Adrenal gland (tissue), 12 donors: Measurements from ENCODE around the gene CAMK2G. TPM values are rescaled to one million over a fixed set of nuclear protein-coding genes. Genes with fewer than 3 reads are reported as not detected.

Experiments
- DNase-seq, 7 donors: peaks; one replicate each; pipeline ENCODE4 v3.0.0-alpha.2; 2019 to 2020
- H3K27ac ChIP-seq, 5 donors: fragments of 200-600 bp; sonication (generic) in 4 of 5; 1 replicate in 3 of 5; 2 replicates in 2 of 5; pipeline versions ENCODE4 v1.5.1 to v1.8.0; 2016 to 2020; ENCODE audit warnings: mild to moderate bottlenecking in 1 of 5
- H3K27me3 ChIP-seq: fragments of 200-600 bp; 2 replicates; pipeline ENCODE4 v1.8.0; 2021
- H3K36me3 ChIP-seq, 2 donors: fragments of 200-600 bp; replicated peaks in 1 of 2; 1 replicate in 1 of 2; 2 replicates in 1 of 2; pipeline versions ENCODE4 v1.5.1 to v1.8.0; 2018 to 2022
- H3K4me1 ChIP-seq, 2 donors: fragments of 200-600 bp; replicated peaks in 1 of 2; 1 replicate in 1 of 2; 2 replicates in 1 of 2; pipeline versions ENCODE4 v1.5.1 to v1.8.0; 2018 to 2021
- H3K4me3 ChIP-seq, 4 donors: fragments of 200-600 bp; sonication (generic) in 3 of 4; one replicate each; pipeline ENCODE4 v1.5.1; 2016 to 2018
- H3K9me3 ChIP-seq, 3 donors: fragments of 200-600 bp; sonication (generic) in 1 of 3; replicated peaks in 1 of 3; 1 replicate in 2 of 3; 2 replicates in 1 of 3; pipeline versions ENCODE4 v1.5.1 to v1.8.0; 2016 to 2021
- POLR2A ChIP-seq, 2 donors: fragments of 450-650 bp; IDR thresholded peaks; one replicate each; pipeline ENCODE4 v1.6.1; 2017; ENCODE audit warnings: antibody characterized with exemption in 2 of 2, mild to moderate bottlenecking in 2 of 2, moderate library complexity in 1 of 2
- WGBS, 4 donors: extraction: QIAGEN DNeasy Blood & Tissue Kit in 2 of 4; methylation state at CpG; one replicate each; pipeline versions ENCODE4 v1.1.5 to v1.1.7; 2013 to 2017; 5-methylcytosine and 5-hydroxymethylcytosine counted together
- intact Hi-C, 2 donors: fragments of 100-400 bp; cut with DNase I; formaldehyde crosslinking; loops; one replicate each; pipeline versions ENCODE4 v1.14.1 to v1.15.0; 2022 to 2023
- polyA plus RNA-seq, 3 donors: library from polyadenylated mRNA; stranded (reverse); fragments of 200-250 nt in 2 of 3; fragments of 350-450 nt in 1 of 3; fragmentation: Illumina TruSeq in 1 of 3; extraction: RNeasy Lipid Tissue Mini Kit (QIAGEN cat#74804) in 1 of 3; gene quantifications; one replicate each; pipeline ENCODE4 v1.2.3, GENCODE V29; 2013 to 2014
- total RNA-seq, 9 donors: library from RNA; depleted of rRNA in 4 of 9; stranded (reverse); fragments of >200 nt in 4 of 9; fragments of 120-200 nt in 1 of 9; fragmentation: NEBNext Ultra II Directional in 1 of 9; extraction: Animal tissue kit (Norgen Biotek cat#: 25700) in 1 of 9; gene quantifications; one replicate each; pipeline versions ENCODE4 v1.1.0 to v1.2.4, GENCODE V29; 2013 to 2023
- TF ChIP-seq, protein P1 (sequence below), 6 experiments: fragments of 450-650 bp in 4 of 6; fragments of 200-600 bp in 2 of 6; sonication (generic) in 1 of 6; IDR thresholded peaks; 1 replicate in 5 of 6; 2 replicates in 1 of 6; pipeline versions ENCODE4 v1.5.1 to v1.8.0; 2016 to 2021; ENCODE audit warnings: antibody characterized with exemption in 6 of 6, mild to moderate bottlenecking in 2 of 6, moderate library complexity in 1 of 6
- donor health status: healthy with polysubstance abuse.
- donor health status: Bipolar disorder and iron deficiency.
- donor health status: DM: yes; HTN: yes; CAD: no.
- donor health status: DM: no; HTN: no; CAD: no.
- donor health status: DM: no; HTN: no; CAD: no.
- donor health status: DM: yes; HTN: yes; CAD: no.

Gene CAMK2G
- total and polyA plus RNA-seq, 12 donors, result 12.7 to 27.3 (median 19.7) TPM

GRCh38 chr10:73814896-73815718 lies 59.2 kb downstream of the CAMK2G start:
- Histone ChIP-seq H3K4me3 (no peak overlapping the region), H3K36me3 (peaks cover 0 to 9% of the 10 kb centered on the region in 2 donors), H3K27ac (peak overlapping the region in 1 of 5 donors; percentile 68), H3K27me3 (no peaks in the 10 kb centered on the region), H3K9me3 (no peaks in the 10 kb centered on the region), H3K4me1 (peaks cover 6% of the 10 kb centered on the region in 2 donors)
- TF ChIP-seq, protein P1, sequence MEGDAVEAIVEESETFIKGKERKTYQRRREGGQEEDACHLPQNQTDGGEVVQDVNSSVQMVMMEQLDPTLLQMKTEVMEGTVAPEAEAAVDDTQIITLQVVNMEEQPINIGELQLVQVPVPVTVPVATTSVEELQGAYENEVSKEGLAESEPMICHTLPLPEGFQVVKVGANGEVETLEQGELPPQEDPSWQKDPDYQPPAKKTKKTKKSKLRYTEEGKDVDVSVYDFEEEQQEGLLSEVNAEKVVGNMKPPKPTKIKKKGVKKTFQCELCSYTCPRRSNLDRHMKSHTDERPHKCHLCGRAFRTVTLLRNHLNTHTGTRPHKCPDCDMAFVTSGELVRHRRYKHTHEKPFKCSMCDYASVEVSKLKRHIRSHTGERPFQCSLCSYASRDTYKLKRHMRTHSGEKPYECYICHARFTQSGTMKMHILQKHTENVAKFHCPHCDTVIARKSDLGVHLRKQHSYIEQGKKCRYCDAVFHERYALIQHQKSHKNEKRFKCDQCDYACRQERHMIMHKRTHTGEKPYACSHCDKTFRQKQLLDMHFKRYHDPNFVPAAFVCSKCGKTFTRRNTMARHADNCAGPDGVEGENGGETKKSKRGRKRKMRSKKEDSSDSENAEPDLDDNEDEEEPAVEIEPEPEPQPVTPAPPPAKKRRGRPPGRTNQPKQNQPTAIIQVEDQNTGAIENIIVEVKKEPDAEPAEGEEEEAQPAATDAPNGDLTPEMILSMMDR (IDR thresholded peaks at IDR 0.05), result peak in 1 of 6 experiments; percentile 5
- TF ChIP-seq POLR2A (IDR thresholded peaks at IDR 0.05), result no peak
- 43 to 86% (median 84%) methylated on average over 5 to 22 of the region's 22 CpGs for WGBS, 4 donors
- DNase-seq, result peak in 2 of 7 donors; percentile 30 to 34
- intact Hi-C loops, result loop anchor here in 1 of 2 donors (10.0 kb wide), 1 partner anchor 60 kb away; the partner anchor contains the start of gene CAMK2G

DNA sequence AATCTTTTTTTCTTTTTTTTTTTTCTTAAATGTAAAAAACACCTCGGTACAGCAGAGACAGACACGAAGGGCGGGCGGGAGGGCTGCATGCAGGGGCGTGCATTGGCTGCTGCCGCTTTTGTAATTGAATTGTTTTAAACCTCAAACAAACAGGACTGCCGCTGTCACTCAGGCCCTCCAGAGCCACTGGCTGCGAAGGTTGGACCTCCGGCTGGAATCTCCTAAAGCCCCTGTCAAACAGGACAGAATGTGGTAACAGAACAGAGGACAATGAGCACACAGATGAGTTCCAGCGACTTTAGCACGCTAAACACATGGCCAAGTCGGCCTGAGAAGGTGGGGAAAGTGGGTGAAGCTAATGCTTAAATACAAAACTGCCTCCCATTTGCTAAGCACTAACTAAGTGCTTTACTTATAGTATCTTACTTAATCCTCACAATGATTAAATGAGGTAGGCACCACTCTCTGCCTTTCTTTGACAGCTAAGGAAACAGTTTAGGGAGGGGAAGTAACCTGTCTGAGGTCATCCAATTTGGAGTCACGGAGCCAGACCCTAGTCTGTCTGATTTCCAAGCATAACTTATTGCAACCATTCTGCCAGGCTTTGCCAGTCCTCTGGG lies 60.0 kb downstream of the CAMK2G start:
- peak in 1 of 7 donors; percentile 18 for DNase-seq
- no peak for TF ChIP-seq POLR2A (IDR thresholded peaks at IDR 0.05)
- TF ChIP-seq, protein P1 (IDR thresholded peaks at IDR 0.05), result no peak
- Histone ChIP-seq H3K36me3 (peaks cover 0 to 9% of the 10 kb centered on the region in 2 donors), H3K9me3 (no peaks in the 10 kb centered on the region), H3K4me1 (peaks cover 7 to 13% of the 10 kb centered on the region in 2 donors), H3K27me3 (no peaks in the 10 kb centered on the region), H3K4me3 (no peak overlapping the region), H3K27ac (no peak overlapping the region)
- intact Hi-C loops, result loop anchor here in 1 of 2 donors (10.0 kb wide), 1 partner anchor 60 kb away; the partner anchor contains the start of gene CAMK2G
- 91 to 92% (median 92%) methylated on average over 13 of the region's 13 CpGs for WGBS, 4 donors

DNA sequence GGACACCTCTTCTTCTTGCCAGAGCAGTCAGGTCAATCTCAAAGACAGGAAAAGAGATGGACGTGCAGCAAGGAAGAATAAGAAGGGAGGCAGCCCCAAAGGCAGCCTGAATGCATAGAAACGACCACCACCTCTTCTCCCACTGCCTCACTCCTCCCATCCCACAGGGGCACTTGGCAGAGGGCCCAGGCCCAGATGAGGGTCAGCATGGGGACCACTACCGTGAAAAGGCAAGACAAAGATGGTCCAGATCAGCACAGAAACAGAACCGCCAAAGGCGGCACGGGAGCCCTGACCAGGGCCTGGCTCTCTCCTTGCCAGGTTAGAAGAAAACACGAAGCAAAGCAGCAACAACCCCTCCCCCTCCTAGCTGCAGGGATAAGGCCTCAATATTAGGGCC lies 61.0 kb downstream of the CAMK2G start:
- peaks cover 16 to 23% of the 10 kb centered on the region in 2 donors for H3K4me1 ChIP-seq
- peaks cover 0 to 13% of the 10 kb centered on the region in 2 donors for H3K36me3 ChIP-seq
- H3K27ac ChIP-seq, result no peak overlapping the region
- peak in 3 of 7 donors; percentile 30 to 47 (median 42) for DNase-seq
- H3K27me3 ChIP-seq, result no peaks in the 10 kb centered on the region
- TF ChIP-seq POLR2A (IDR thresholded peaks at IDR 0.05), result no peak
- TF ChIP-seq, protein P1 (IDR thresholded peaks at IDR 0.05), result no peak
- 87 to 92% (median 87%) methylated on average over 7 of the region's 7 CpGs for WGBS, 4 donors
- no peak overlapping the region for H3K4me3 ChIP-seq
- intact Hi-C loops, result loop anchor here in 1 of 2 donors (10.0 kb wide), 1 partner anchor 61 kb away; the partner anchor contains the start of gene CAMK2G
- no peaks in the 10 kb centered on the region for H3K9me3 ChIP-seq

- peak in 1 of 7 donors; percentile 29 for DNase-seq
- H3K27ac ChIP-seq, result peak overlapping the region in 1 of 5 donors; percentile 94
- peaks cover 16 to 26% of the 10 kb centered on the region in 2 donors for H3K4me1 ChIP-seq
- TF ChIP-seq, protein P1 (IDR thresholded peaks at IDR 0.05), result no peak
- no peak for TF ChIP-seq POLR2A (IDR thresholded peaks at IDR 0.05)
- 83 to 93% (median 92%) methylated on average over 4 of the region's 4 CpGs for WGBS, 4 donors
- no peak overlapping the region for H3K4me3 ChIP-seq
- intact Hi-C loops, result loop anchor here in 1 of 2 donors (10.0 kb wide), 1 partner anchor 62 kb away; the partner anchor contains the start of gene CAMK2G
- H3K27me3 ChIP-seq, result no peaks in the 10 kb centered on the region
- H3K9me3 ChIP-seq, result no peaks in the 10 kb centered on the region
- H3K36me3 ChIP-seq, result peaks cover 0 to 20% of the 10 kb centered on the region in 2 donors
These were observed 61.7 kb downstream of the CAMK2G start for GRCh38 chr10:73812657-73813056.
